ENCODE data around the gene TRAF1.

Gene TRAF1

GRCh38 chr9:120899490-120900068 lies 27.0 kb downstream of the TRAF1 start:
- no peaks in the 10 kb centered on the region for H3K9me3 ChIP-seq (ENCODE audit: control insufficient read depth, low read length)
- no peaks in the 10 kb centered on the region for H3K27me3 ChIP-seq (replicated peaks; ENCODE audit: control insufficient read depth, insufficient read depth, low read length, poor library complexity, severe bottlenecking)
- H3K4me1 ChIP-seq (ENCODE audit: control insufficient read depth, insufficient read depth, low read length, poor library complexity, severe bottlenecking): peaks cover 42% of the 10 kb centered on the region
- no peak overlapping the region for H3K27ac ChIP-seq (ENCODE audit: insufficient read depth, low read length, poor library complexity, severe bottlenecking)
- DNase-seq: no peak
- H3K36me3 ChIP-seq (ENCODE audit: control insufficient read depth, insufficient read depth, low read length): peaks cover 12% of the 10 kb centered on the region
- no peak overlapping the region for H3K4me3 ChIP-seq (ENCODE audit: insufficient read depth, low read depth, low read length, poor library complexity, severe bottlenecking)

GRCh38 chr9:120898396-120898795 lies 28.2 kb downstream of the TRAF1 start:
- Histone ChIP-seq H3K4me1 (ENCODE audit: control insufficient read depth, insufficient read depth, low read length, poor library complexity, severe bottlenecking) (peaks cover 39% of the 10 kb centered on the region), H3K27ac (ENCODE audit: insufficient read depth, low read length, poor library complexity, severe bottlenecking) (no peak overlapping the region)
- DNase-seq: no peak

GRCh38 chr9:120895951-120896350 lies 30.6 kb downstream of the TRAF1 start:
- Histone ChIP-seq H3K4me3 (ENCODE audit: insufficient read depth, low read depth, low read length, poor library complexity, severe bottlenecking) (no peak overlapping the region), H3K4me1 (ENCODE audit: control insufficient read depth, insufficient read depth, low read length, poor library complexity, severe bottlenecking) (peaks cover 44% of the 10 kb centered on the region), H3K27me3 (replicated peaks; ENCODE audit: control insufficient read depth, insufficient read depth, low read length, poor library complexity, severe bottlenecking) (no peaks in the 10 kb centered on the region), H3K36me3 (ENCODE audit: control insufficient read depth, insufficient read depth, low read length) (no peaks in the 10 kb centered on the region), H3K27ac (ENCODE audit: insufficient read depth, low read length, poor library complexity, severe bottlenecking) (peak overlapping the region; percentile 7), H3K9me3 (ENCODE audit: control insufficient read depth, low read length) (no peaks in the 10 kb centered on the region)
- DNase-seq: no peak

More at GRCh38 chr9:120898396-120898795, 28.2 kb downstream of the TRAF1 start:
- Histone ChIP-seq H3K9me3 (ENCODE audit: control insufficient read depth, low read length) (no peaks in the 10 kb centered on the region), H3K36me3 (ENCODE audit: control insufficient read depth, insufficient read depth, low read length) (peaks cover 9% of the 10 kb centered on the region), H3K27me3 (replicated peaks; ENCODE audit: control insufficient read depth, insufficient read depth, low read length, poor library complexity, severe bottlenecking) (no peaks in the 10 kb centered on the region), H3K4me3 (ENCODE audit: insufficient read depth, low read depth, low read length, poor library complexity, severe bottlenecking) (no peak overlapping the region)

GRCh38 chr9:120894321-120895148 lies 32.1 kb downstream of the TRAF1 start:
- peak overlapping the region; percentile 87 for H3K27ac ChIP-seq (ENCODE audit: insufficient read depth, low read length, poor library complexity, severe bottlenecking)
- DNase-seq: no peak
- H3K27me3 ChIP-seq (replicated peaks; ENCODE audit: control insufficient read depth, insufficient read depth, low read length, poor library complexity, severe bottlenecking): no peaks in the 10 kb centered on the region
- no peaks in the 10 kb centered on the region for H3K36me3 ChIP-seq (ENCODE audit: control insufficient read depth, insufficient read depth, low read length)
- H3K9me3 ChIP-seq (ENCODE audit: control insufficient read depth, low read length): no peaks in the 10 kb centered on the region
- no peak overlapping the region for H3K4me3 ChIP-seq (ENCODE audit: insufficient read depth, low read depth, low read length, poor library complexity, severe bottlenecking)
- H3K4me1 ChIP-seq (ENCODE audit: control insufficient read depth, insufficient read depth, low read length, poor library complexity, severe bottlenecking): peaks cover 55% of the 10 kb centered on the region

GRCh38 chr9:120893611-120894307 lies 32.8 kb downstream of the TRAF1 start:
- no peaks in the 10 kb centered on the region for H3K9me3 ChIP-seq (ENCODE audit: control insufficient read depth, low read length)
- no peak for DNase-seq
- no peaks in the 10 kb centered on the region for H3K36me3 ChIP-seq (ENCODE audit: control insufficient read depth, insufficient read depth, low read length)
- no peak overlapping the region for H3K4me3 ChIP-seq (ENCODE audit: insufficient read depth, low read depth, low read length, poor library complexity, severe bottlenecking)
- peaks cover 57% of the 10 kb centered on the region for H3K4me1 ChIP-seq (ENCODE audit: control insufficient read depth, insufficient read depth, low read length, poor library complexity, severe bottlenecking)
- no peaks in the 10 kb centered on the region for H3K27me3 ChIP-seq (replicated peaks; ENCODE audit: control insufficient read depth, insufficient read depth, low read length, poor library complexity, severe bottlenecking)
- H3K27ac ChIP-seq (ENCODE audit: insufficient read depth, low read length, poor library complexity, severe bottlenecking): peak overlapping the region; percentile 87

- Histone ChIP-seq H3K4me3 (ENCODE audit: insufficient read depth, low read depth, low read length, poor library complexity, severe bottlenecking) (no peak overlapping the region), H3K36me3 (ENCODE audit: control insufficient read depth, insufficient read depth, low read length) (no peaks in the 10 kb centered on the region), H3K9me3 (ENCODE audit: control insufficient read depth, low read length) (no peaks in the 10 kb centered on the region), H3K27me3 (replicated peaks; ENCODE audit: control insufficient read depth, insufficient read depth, low read length, poor library complexity, severe bottlenecking) (no peaks in the 10 kb centered on the region), H3K4me1 (ENCODE audit: control insufficient read depth, insufficient read depth, low read length, poor library complexity, severe bottlenecking) (peaks cover 61% of the 10 kb centered on the region), H3K27ac (ENCODE audit: insufficient read depth, low read length, poor library complexity, severe bottlenecking) (peak overlapping the region; percentile 87)
- peak; percentile 47 to 65 (median 50) for DNase-seq
Observed at GRCh38 chr9:120892748-120893610, 33.6 kb downstream of the TRAF1 start.

- Histone ChIP-seq H3K4me1 (ENCODE audit: control insufficient read depth, insufficient read depth, low read length, poor library complexity, severe bottlenecking) (peaks cover 58% of the 10 kb centered on the region), H3K36me3 (ENCODE audit: control insufficient read depth, insufficient read depth, low read length) (no peaks in the 10 kb centered on the region), H3K4me3 (ENCODE audit: insufficient read depth, low read depth, low read length, poor library complexity, severe bottlenecking) (peak overlapping the region; percentile 8), H3K27ac (ENCODE audit: insufficient read depth, low read length, poor library complexity, severe bottlenecking) (peak overlapping the region; percentile 87), H3K9me3 (ENCODE audit: control insufficient read depth, low read length) (no peaks in the 10 kb centered on the region), H3K27me3 (replicated peaks; ENCODE audit: control insufficient read depth, insufficient read depth, low read length, poor library complexity, severe bottlenecking) (no peaks in the 10 kb centered on the region)
- no peak for DNase-seq
Observed at GRCh38 chr9:120891884-120892747, 34.5 kb downstream of the TRAF1 start.

GRCh38 chr9:120891245-120891883 lies 35.2 kb downstream of the TRAF1 start:
- H3K36me3 ChIP-seq (ENCODE audit: control insufficient read depth, insufficient read depth, low read length): no peaks in the 10 kb centered on the region
- no peak overlapping the region for H3K4me3 ChIP-seq (ENCODE audit: insufficient read depth, low read depth, low read length, poor library complexity, severe bottlenecking)
- peaks cover 53% of the 10 kb centered on the region for H3K4me1 ChIP-seq (ENCODE audit: control insufficient read depth, insufficient read depth, low read length, poor library complexity, severe bottlenecking)
- H3K27me3 ChIP-seq (replicated peaks; ENCODE audit: control insufficient read depth, insufficient read depth, low read length, poor library complexity, severe bottlenecking): no peaks in the 10 kb centered on the region
- peak in 2 of 3 donors; percentile 32 to 56 for DNase-seq
- peak overlapping the region; percentile 87 for H3K27ac ChIP-seq (ENCODE audit: insufficient read depth, low read length, poor library complexity, severe bottlenecking)
- no peaks in the 10 kb centered on the region for H3K9me3 ChIP-seq (ENCODE audit: control insufficient read depth, low read length)

All from effector memory CD4-positive, alpha-beta T cell (primary cell).